ENCODE data around the gene MAP4K3.
"Not testable (repeated sequence)": the region's sequence is repeated elsewhere in the genome, so short reads cannot be mapped to it uniquely, and the experiment has no call there.

DNA sequence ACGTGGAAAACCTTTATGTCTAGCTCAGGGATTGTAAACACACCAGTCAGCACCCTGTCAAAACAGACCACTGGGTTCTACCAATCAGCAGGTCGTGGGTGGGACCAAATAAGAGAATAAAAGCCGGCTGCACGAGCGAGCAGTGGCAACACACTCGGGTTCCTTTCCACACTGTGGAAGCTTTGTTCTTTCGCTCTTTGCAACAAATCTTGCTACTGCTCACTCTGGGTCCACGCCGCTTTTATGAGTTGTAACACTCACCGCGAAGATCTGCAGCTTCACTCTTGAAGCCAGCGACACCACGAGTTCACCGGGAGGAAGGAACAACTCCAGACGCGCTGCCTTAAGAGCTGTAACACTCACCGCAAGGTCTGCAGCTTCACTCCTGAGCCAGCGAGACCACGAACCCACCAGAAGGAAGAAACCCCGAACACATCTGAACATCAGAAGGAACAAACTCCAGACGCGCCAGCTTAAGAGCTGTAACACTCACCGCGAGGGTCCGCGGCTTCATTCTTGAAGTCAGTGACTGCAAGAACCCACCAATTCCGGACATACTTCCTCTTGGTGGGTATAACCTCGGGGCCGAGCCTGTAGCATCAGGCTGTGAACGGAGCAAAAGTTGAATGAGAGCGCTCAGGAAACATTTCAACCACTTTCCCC is 192.0 kb downstream of the MAP4K3 start:
- TF ChIP-seq, protein P1, sequence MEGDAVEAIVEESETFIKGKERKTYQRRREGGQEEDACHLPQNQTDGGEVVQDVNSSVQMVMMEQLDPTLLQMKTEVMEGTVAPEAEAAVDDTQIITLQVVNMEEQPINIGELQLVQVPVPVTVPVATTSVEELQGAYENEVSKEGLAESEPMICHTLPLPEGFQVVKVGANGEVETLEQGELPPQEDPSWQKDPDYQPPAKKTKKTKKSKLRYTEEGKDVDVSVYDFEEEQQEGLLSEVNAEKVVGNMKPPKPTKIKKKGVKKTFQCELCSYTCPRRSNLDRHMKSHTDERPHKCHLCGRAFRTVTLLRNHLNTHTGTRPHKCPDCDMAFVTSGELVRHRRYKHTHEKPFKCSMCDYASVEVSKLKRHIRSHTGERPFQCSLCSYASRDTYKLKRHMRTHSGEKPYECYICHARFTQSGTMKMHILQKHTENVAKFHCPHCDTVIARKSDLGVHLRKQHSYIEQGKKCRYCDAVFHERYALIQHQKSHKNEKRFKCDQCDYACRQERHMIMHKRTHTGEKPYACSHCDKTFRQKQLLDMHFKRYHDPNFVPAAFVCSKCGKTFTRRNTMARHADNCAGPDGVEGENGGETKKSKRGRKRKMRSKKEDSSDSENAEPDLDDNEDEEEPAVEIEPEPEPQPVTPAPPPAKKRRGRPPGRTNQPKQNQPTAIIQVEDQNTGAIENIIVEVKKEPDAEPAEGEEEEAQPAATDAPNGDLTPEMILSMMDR (IDR thresholded peaks at IDR 0.05), result not testable (repeated sequence)
- TF ChIP-seq POLR2A (IDR thresholded peaks at IDR 0.05; ENCODE audit: low read length); SREBF2 (IDR thresholded peaks at IDR 0.05); EP300 (IDR thresholded peaks at IDR 0.05); TP53 (CRISPR knock-in tag; IDR thresholded peaks at IDR 0.05); FOSB (CRISPR knock-in tag; IDR thresholded peaks at IDR 0.05); ZC3H11A (IDR thresholded peaks at IDR 0.05); RFX5 (IDR thresholded peaks at IDR 0.05); PHF8 (IDR thresholded peaks at IDR 0.05; ENCODE audit: borderline replicate concordance, low read depth); CHD2 (IDR thresholded peaks at IDR 0.05; ENCODE audit: low read length, partially characterized antibody): not testable (repeated sequence)
- TF ChIP-seq, protein P2, sequence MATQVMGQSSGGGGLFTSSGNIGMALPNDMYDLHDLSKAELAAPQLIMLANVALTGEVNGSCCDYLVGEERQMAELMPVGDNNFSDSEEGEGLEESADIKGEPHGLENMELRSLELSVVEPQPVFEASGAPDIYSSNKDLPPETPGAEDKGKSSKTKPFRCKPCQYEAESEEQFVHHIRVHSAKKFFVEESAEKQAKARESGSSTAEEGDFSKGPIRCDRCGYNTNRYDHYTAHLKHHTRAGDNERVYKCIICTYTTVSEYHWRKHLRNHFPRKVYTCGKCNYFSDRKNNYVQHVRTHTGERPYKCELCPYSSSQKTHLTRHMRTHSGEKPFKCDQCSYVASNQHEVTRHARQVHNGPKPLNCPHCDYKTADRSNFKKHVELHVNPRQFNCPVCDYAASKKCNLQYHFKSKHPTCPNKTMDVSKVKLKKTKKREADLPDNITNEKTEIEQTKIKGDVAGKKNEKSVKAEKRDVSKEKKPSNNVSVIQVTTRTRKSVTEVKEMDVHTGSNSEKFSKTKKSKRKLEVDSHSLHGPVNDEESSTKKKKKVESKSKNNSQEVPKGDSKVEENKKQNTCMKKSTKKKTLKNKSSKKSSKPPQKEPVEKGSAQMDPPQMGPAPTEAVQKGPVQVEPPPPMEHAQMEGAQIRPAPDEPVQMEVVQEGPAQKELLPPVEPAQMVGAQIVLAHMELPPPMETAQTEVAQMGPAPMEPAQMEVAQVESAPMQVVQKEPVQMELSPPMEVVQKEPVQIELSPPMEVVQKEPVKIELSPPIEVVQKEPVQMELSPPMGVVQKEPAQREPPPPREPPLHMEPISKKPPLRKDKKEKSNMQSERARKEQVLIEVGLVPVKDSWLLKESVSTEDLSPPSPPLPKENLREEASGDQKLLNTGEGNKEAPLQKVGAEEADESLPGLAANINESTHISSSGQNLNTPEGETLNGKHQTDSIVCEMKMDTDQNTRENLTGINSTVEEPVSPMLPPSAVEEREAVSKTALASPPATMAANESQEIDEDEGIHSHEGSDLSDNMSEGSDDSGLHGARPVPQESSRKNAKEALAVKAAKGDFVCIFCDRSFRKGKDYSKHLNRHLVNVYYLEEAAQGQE (IDR thresholded peaks at IDR 0.05), result not testable (repeated sequence)
- TF ChIP-seq, protein P3, sequence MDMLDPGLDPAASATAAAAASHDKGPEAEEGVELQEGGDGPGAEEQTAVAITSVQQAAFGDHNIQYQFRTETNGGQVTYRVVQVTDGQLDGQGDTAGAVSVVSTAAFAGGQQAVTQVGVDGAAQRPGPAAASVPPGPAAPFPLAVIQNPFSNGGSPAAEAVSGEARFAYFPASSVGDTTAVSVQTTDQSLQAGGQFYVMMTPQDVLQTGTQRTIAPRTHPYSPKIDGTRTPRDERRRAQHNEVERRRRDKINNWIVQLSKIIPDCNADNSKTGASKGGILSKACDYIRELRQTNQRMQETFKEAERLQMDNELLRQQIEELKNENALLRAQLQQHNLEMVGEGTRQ (IDR thresholded peaks at IDR 0.05), result not testable (repeated sequence)
- TF ChIP-seq, protein P4, sequence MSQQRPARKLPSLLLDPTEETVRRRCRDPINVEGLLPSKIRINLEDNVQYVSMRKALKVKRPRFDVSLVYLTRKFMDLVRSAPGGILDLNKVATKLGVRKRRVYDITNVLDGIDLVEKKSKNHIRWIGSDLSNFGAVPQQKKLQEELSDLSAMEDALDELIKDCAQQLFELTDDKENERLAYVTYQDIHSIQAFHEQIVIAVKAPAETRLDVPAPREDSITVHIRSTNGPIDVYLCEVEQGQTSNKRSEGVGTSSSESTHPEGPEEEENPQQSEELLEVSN (IDR thresholded peaks at IDR 0.05; ENCODE audit: borderline replicate concordance, low read depth), result not testable (repeated sequence)
